H1 (cell line): ENCODE data around the gene PDK3. TPM values are rescaled to one million over a fixed set of nuclear protein-coding genes. Genes with fewer than 3 reads are reported as not detected.

Experiments
- CHD7 ChIP-seq: fragments of 300-600 bp; sonication (generic); IDR thresholded peaks from 2 replicates; pipeline ENCODE4 v1.7.1; 2012; ENCODE audit warnings: low read length, moderate library complexity, mild to moderate bottlenecking, inconsistent platforms; ENCODE audit not compliant: insufficient replicate concordance
- CREB1 ChIP-seq: IDR thresholded peaks from 2 replicates; pipeline ENCODE4 v1.6.1; 2012; ENCODE audit warnings: inconsistent platforms
- EP300 ChIP-seq, 2 experiments: IDR thresholded peaks; 1 replicate in 1 of 2; 2 replicates in 1 of 2; pipeline ENCODE4 v1.6.1; 2011 to 2012; ENCODE audit warnings: low read depth in 2 of 2, low read length in 2 of 2, mild to moderate bottlenecking in 2 of 2, borderline replicate concordance in 1 of 2, inconsistent platforms in 1 of 2, moderate library complexity in 1 of 2
- JUN ChIP-seq: IDR thresholded peaks from 2 replicates; pipeline ENCODE4 v1.6.1; 2011; ENCODE audit warnings: low read depth, mild to moderate bottlenecking, improper control_type of control experiment, low read length
- POLR2A ChIP-seq, 2 experiments: IDR thresholded peaks; 1 replicate in 1 of 2; 2 replicates in 1 of 2; pipeline ENCODE4 v1.6.1; 2011; ENCODE audit warnings: low read depth in 2 of 2, low read length in 2 of 2, mild to moderate bottlenecking in 2 of 2; ENCODE audit errors: control extremely low read depth in 1 of 2
- RFX5 ChIP-seq: IDR thresholded peaks from 2 replicates; pipeline ENCODE4 v1.6.1; 2011; ENCODE audit warnings: low read depth, low read length, improper control_type of control experiment, borderline replicate concordance
- SIN3A ChIP-seq, 2 experiments: IDR thresholded peaks in 1 of 2; conservative IDR thresholded peaks in 1 of 2; 2 replicates each; pipeline ENCODE4 v1.6.1; 2011 to 2012; ENCODE audit warnings: low read length in 2 of 2, improper control_type of control experiment in 1 of 2, low read depth in 1 of 2, mild to moderate bottlenecking in 1 of 2
- SIX5 ChIP-seq: IDR thresholded peaks from 2 replicates; pipeline ENCODE4 v1.6.1; 2011; ENCODE audit warnings: mild to moderate bottlenecking, low read depth, low read length
- TAF7 ChIP-seq: optimal IDR thresholded peaks from 2 replicates; pipeline ENCODE3; 2011; ENCODE audit warnings: low read depth, mild to moderate bottlenecking, inconsistent platforms, low read length, moderate library complexity, borderline replicate concordance
- TBP ChIP-seq: IDR thresholded peaks from 2 replicates; pipeline ENCODE4 v1.6.1; 2011; ENCODE audit warnings: low read depth, low read length, improper control_type of control experiment
- polyA plus RNA-seq, 7 experiments: library from polyadenylated mRNA; depleted of rRNA in 3 of 7; stranded (reverse) in 5 of 7; unstranded in 2 of 7; fragments of >200 nt in 5 of 7; fragments of 200-250 nt in 2 of 7; gene quantifications; 1 replicate in 5 of 7; 2 replicates in 1 of 7; 4 replicates in 1 of 7; pipeline versions ENCODE4 v1.2.1 to v1.2.3, GENCODE V29; 2011 to 2013; ENCODE audit warnings: missing spikeins in 2 of 7, mixed read lengths in 2 of 7
- total RNA-seq: library from RNA; stranded (reverse); fragmentation: NEBNext Ultra II Directional; extraction: Animal tissue kit (Norgen Biotek cat#: 25700); gene quantifications from 2 replicates; pipeline ENCODE4 v1.2.1, GENCODE V29; 2021

Gene PDK3
- total and polyA plus RNA-seq, 2 of the 8 experiments (the other 6 are each of a cell fraction or from before 2014, with no cell fraction given) = 22.5 to 25.5 TPM

GRCh38 chrX:24475480-24475879 is 10.4 kb downstream of the PDK3 start (continued):
- no peak for TF ChIP-seq CHD7
- TF ChIP-seq EP300 (IDR thresholded peaks at IDR 0.05; ENCODE audit: borderline replicate concordance in 1 of 2, low read depth in 2 of 2, low read length in 2 of 2) = no peak
- no peak for TF ChIP-seq RFX5
- no peak for TF ChIP-seq CREB1
- no peak for TF ChIP-seq SIN3A (conservative IDR thresholded peaks at IDR 0.05 in 1 of 2, IDR thresholded peaks at IDR 0.05 in 1 of 2; ENCODE audit: low read depth in 1 of 2, low read length in 2 of 2)
- no peak for TF ChIP-seq JUN
- no peak for TF ChIP-seq POLR2A (IDR thresholded peaks at IDR 0.05; ENCODE audit: control extremely low read depth in 1 of 2, low read depth in 2 of 2, low read length in 2 of 2)
- TF ChIP-seq TAF7 = no peak
- no peak for TF ChIP-seq TBP
- no peak for TF ChIP-seq SIX5
- TF ChIP-seq, all 59 proteins: peak for 0
